HepG2 (cell line): ENCODE results near the gene C2orf81. TPM values are rescaled to one million over a fixed set of nuclear protein-coding genes. Genes with fewer than 3 reads are reported as not detected.
A peak's percentile ranks its signal among the peaks of the same experiment; 100 is the strongest.

ENCODE experiments used
- ATAC-seq: fragments of 200-7000 bp; cut with Tn5 transposase; 3 replicates; pipeline ENCODE4 v1.9.1; 2020; ENCODE audit warnings: mild to moderate bottlenecking, moderate library complexity
- BruUV-seq: library from RNA; stranded (reverse); fragments of 400-500 nt; replicated peaks from 2 replicates; lab custom pipeline; 2021; lab: Mats Ljungman, UMichigan
- CTCF ChIA-PET: fragments of 300-600 bp; formaldehyde crosslinking; extraction: SDS; loops from one replicate; lab custom pipeline; 2021; ENCODE audit warnings: low total read pairs, inconsistent platforms, low intra/inter-chr PET ratio; lab: Yijun Ruan, JAX
- POLR2A ChIA-PET: fragments of 350-600 bp; sonication (Branson Sonifier 250); formaldehyde crosslinking; loops from one replicate; lab custom pipeline; 2020; ENCODE audit warnings: antibody characterized with exemption, inconsistent platforms; lab: Yijun Ruan, JAX
- DNase-seq: peaks from one replicate; pipeline ENCODE4 v3.0.0-alpha.2; 2015; ENCODE audit warnings: low spot score
- FAIRE-seq: peaks from 3 replicates; lab custom pipeline; 2011; peaks lifted over from hg19 to GRCh38; lab: Jason Lieb, UNC
- H2AFZ ChIP-seq: one replicate; pipeline ENCODE4 v1.6.1; 2011; ENCODE audit warnings: low read length, inconsistent platforms
- H3K27ac ChIP-seq: fragments of 300-600 bp; 3 replicates; pipeline ENCODE4 v1.8.0; 2011; ENCODE audit warnings: mixed run types, mild to moderate bottlenecking, mixed read lengths, low read length, inconsistent platforms; ENCODE audit not compliant: insufficient read depth; ENCODE audit errors: extremely low read length
- H3K27me3 ChIP-seq, 2 experiments: fragments of 200-600 bp in 1 of 2; 2 replicates in 1 of 2; 3 replicates in 1 of 2; pipeline versions ENCODE4 v1.6.0 to v1.8.0; 2011; ENCODE audit warnings: low read length in 2 of 2, mild to moderate bottlenecking in 2 of 2, moderate library complexity in 2 of 2, inconsistent platforms in 1 of 2; ENCODE audit not compliant: insufficient read depth in 2 of 2, control insufficient read depth in 1 of 2
- H3K36me3 ChIP-seq, 2 experiments: fragments of 200-600 bp in 1 of 2; replicated peaks in 1 of 2; 2 replicates in 1 of 2; 3 replicates in 1 of 2; pipeline versions ENCODE4 v1.5.1 to v1.8.0; 2011; ENCODE audit warnings: low read length in 2 of 2, inconsistent platforms in 1 of 2; ENCODE audit not compliant: insufficient read depth in 2 of 2, control insufficient read depth in 1 of 2
- H3K4me1 ChIP-seq: 2 replicates; pipeline ENCODE4 v1.5.1; 2012; ENCODE audit warnings: low read length, inconsistent platforms; ENCODE audit not compliant: insufficient read depth
- H3K4me2 ChIP-seq: 2 replicates; pipeline ENCODE4 v1.6.0; 2011; ENCODE audit warnings: low read depth, low read length, inconsistent platforms
- H3K4me3 ChIP-seq, 3 experiments: fragments of 200-600 bp in 1 of 3; sonication (generic), shearing (Covaris generic) in 1 of 3; replicated peaks in 1 of 3; 2 replicates each; pipeline ENCODE4 v1.5.1; 2011 to 2016; ENCODE audit warnings: low read length in 3 of 3, inconsistent platforms in 2 of 3, low read depth in 2 of 3, mild to moderate bottlenecking in 2 of 3, control low read depth in 1 of 3, mixed read lengths in 1 of 3; ENCODE audit not compliant: insufficient read depth in 1 of 3
- H3K79me2 ChIP-seq: one replicate; pipeline ENCODE4 v1.6.1; 2011; ENCODE audit warnings: low read length, inconsistent platforms; ENCODE audit not compliant: insufficient read depth
- H3K9ac ChIP-seq: 2 replicates; pipeline ENCODE4 v1.6.0; 2011; ENCODE audit warnings: mild to moderate bottlenecking, low read depth, low read length, inconsistent platforms; ENCODE audit not compliant: insufficient read depth
- H3K9me3 ChIP-seq: 2 replicates; pipeline ENCODE4 v1.5.1; 2012; ENCODE audit warnings: mild to moderate bottlenecking, low read length
- H4K20me1 ChIP-seq: 2 replicates; pipeline ENCODE4 v1.6.0; 2011; ENCODE audit warnings: inconsistent platforms, mild to moderate bottlenecking, low read length, moderate library complexity; ENCODE audit not compliant: insufficient read depth
- ARHGAP35 ChIP-seq: sonication (generic); formaldehyde crosslinking; IDR thresholded peaks from 2 replicates; pipeline ENCODE4 v1.9.0; 2022; ENCODE audit warnings: mild to moderate bottlenecking, inconsistent platforms, moderate library complexity, missing genetic modification reagents, borderline replicate concordance
- ATF5 ChIP-seq: sonication (generic); formaldehyde crosslinking; IDR thresholded peaks from 2 replicates; pipeline ENCODE4 v1.4.0; 2020; ENCODE audit warnings: mild to moderate bottlenecking, low read depth, missing genetic modification reagents
- DMTF1 ChIP-seq: sonication (generic); formaldehyde crosslinking; IDR thresholded peaks from 2 replicates; pipeline ENCODE4 v1.4.0; 2020; ENCODE audit warnings: mild to moderate bottlenecking, missing genetic modification reagents
- GLMP ChIP-seq: sonication (generic); formaldehyde crosslinking; IDR thresholded peaks from 2 replicates; pipeline ENCODE4 v1.9.0; 2021; ENCODE audit warnings: missing genetic modification reagents, mild to moderate bottlenecking, borderline replicate concordance
- HES4 ChIP-seq: sonication (generic); formaldehyde crosslinking; IDR thresholded peaks from 2 replicates; pipeline ENCODE4 v1.9.0; 2021; ENCODE audit warnings: mild to moderate bottlenecking, missing genetic modification reagents, borderline replicate concordance
- MIER3 ChIP-seq: IDR thresholded peaks from 2 replicates; pipeline ENCODE4 v1.6.1; 2016; ENCODE audit warnings: missing compliant biosample characterization, borderline replicate concordance
- TCF7L2 ChIP-seq: IDR thresholded peaks from 2 replicates; pipeline ENCODE4 v1.6.1; 2011; ENCODE audit warnings: mild to moderate bottlenecking, low read depth, low read length, moderate library complexity
- TP53 ChIP-seq: sonication (generic); formaldehyde crosslinking; conservative IDR thresholded peaks from 2 replicates; pipeline ENCODE4 v1.4.0; 2020; ENCODE audit warnings: missing genetic modification reagents
- ZBTB14 ChIP-seq: sonication (generic); formaldehyde crosslinking; IDR thresholded peaks from 2 replicates; pipeline ENCODE4 v1.4.0; 2020; ENCODE audit warnings: missing genetic modification reagents
- ZNF34 ChIP-seq: sonication (generic); formaldehyde crosslinking; IDR thresholded peaks from 2 replicates; pipeline ENCODE4 v1.4.0; 2020; ENCODE audit warnings: mild to moderate bottlenecking, missing genetic modification reagents, borderline replicate concordance
- ZNF383 ChIP-seq: sonication (generic); formaldehyde crosslinking; IDR thresholded peaks from 2 replicates; pipeline ENCODE4 v1.4.0; 2020; ENCODE audit warnings: missing genetic modification reagents, mild to moderate bottlenecking, borderline replicate concordance
- ZNF543 ChIP-seq: sonication (generic); formaldehyde crosslinking; IDR thresholded peaks from 2 replicates; pipeline ENCODE4 v1.4.0; 2020; ENCODE audit warnings: mild to moderate bottlenecking, missing genetic modification reagents
- ZNF549 ChIP-seq: sonication (generic); formaldehyde crosslinking; IDR thresholded peaks from 2 replicates; pipeline ENCODE4 v1.5.0; 2020; ENCODE audit warnings: missing genetic modification reagents
- ZNF704 ChIP-seq: sonication (generic); formaldehyde crosslinking; IDR thresholded peaks from 2 replicates; pipeline ENCODE4 v1.8.1; 2023; ENCODE audit warnings: mild to moderate bottlenecking, inconsistent platforms, moderate library complexity, missing genetic modification reagents, borderline replicate concordance
- WGBS: methylation state at CpG from one replicate; pipeline ENCODE4 v1.1.6; 2017; ENCODE audit warnings: low lambda C conversion rate; 5-methylcytosine and 5-hydroxymethylcytosine counted together
- in situ Hi-C: cut with HindIII; loops from 2 replicates; pipeline ENCODE4 v1.10.0; 2017; ENCODE audit warnings: low pct_unique_long_range_greater_than_20kb; ENCODE audit not compliant: extremely low pct_ligation_motif_present
- intact Hi-C: fragments of 100-400 bp; cut with micrococcal nuclease; formaldehyde crosslinking; loops from one replicate; pipeline ENCODE4 v1.10.0; 2022; ENCODE audit not compliant: unreplicated experiment
- polyA plus RNA-seq, 8 experiments: library from polyadenylated mRNA; depleted of rRNA in 3 of 8; stranded (reverse) in 7 of 8; unstranded in 1 of 8; fragments of >200 nt; fragmentation: Illumina TruSeq in 4 of 8; extraction: Trizol in 4 of 8; gene quantifications; 2 replicates each; pipeline versions ENCODE4 v1.2.1 to v1.2.3, GENCODE V29; 2011 to 2016; ENCODE audit warnings: low read depth in 4 of 8, missing spikeins in 1 of 8, mixed read lengths in 1 of 8; ENCODE audit not compliant: insufficient read depth in 1 of 8
- total RNA-seq, 5 experiments: library from RNA; depleted of rRNA; stranded (reverse); fragments of >200 nt; fragmentation: Illumina TruSeq; extraction: Trizol; gene quantifications; 2 replicates each; pipeline ENCODE4 v1.2.3, GENCODE V29; 2016; ENCODE audit warnings: low read depth in 1 of 5

C2orf81 gene
- total and polyA plus RNA-seq, 2 of the 13 experiments (the other 11 are each of a cell fraction or from before 2014, with no cell fraction given): 0.15 to 0.17 TPM

- TF ChIP-seq DMTF1 (CRISPR knock-in tag) (0 out of 2 replicates have a peak, but pooled peaks have one; percentile 26), ARHGAP35 (no peak), ZNF704 (CRISPR knock-in tag) (no peak), ZNF543 (CRISPR knock-in tag) (0 out of 2 replicates have a peak, but pooled peaks have one; percentile 18), ATF5 (CRISPR knock-in tag) (0 out of 2 replicates have a peak, but pooled peaks have one; percentile 13), ZNF34 (CRISPR knock-in tag) (0 out of 2 replicates have a peak, but pooled peaks have one; percentile 35), TP53 (CRISPR knock-in tag) (no peak)
Observed at GRCh38 chr2:74390606-74391005, 30.8 kb downstream of the C2orf81 start (continued).

- H3K79me2 ChIP-seq: peaks cover 79% of the 10 kb centered on the region
Observed at GRCh38 chr2:74387346-74387745, 34.1 kb downstream of the C2orf81 start.

More at GRCh38 chr2:74387346-74387745, 34.1 kb downstream of the C2orf81 start:
- Histone ChIP-seq H3K4me3 (no peak overlapping the region), H2AFZ (no peak overlapping the region), H3K36me3 (peaks cover 4 to 26% of the 10 kb centered on the region in 2 experiments; a peak in 4 of 5 replicates), H4K20me1 (no peaks in the 10 kb centered on the region), H3K4me1 (peaks cover 60% of the 10 kb centered on the region), H3K27me3 (peaks cover 0 to 4% of the 10 kb centered on the region in 2 experiments; a peak in 2 of 5 replicates), H3K9ac (no peak overlapping the region), H3K9me3 (no peaks in the 10 kb centered on the region), H3K27ac (no peak overlapping the region), H3K4me2 (no peak overlapping the region)
- no peak for ATAC-seq
- no peak for DNase-seq
- BruUV-seq: no TSS peak
- FAIRE-seq: no peak
- ChIA-PET CTCF (no interaction called here), POLR2A (interaction anchor here (0.6 kb wide), 1 partner anchor 56 kb away, joined by 3 read pairs; no protein-coding TSS in a partner anchor)
- intact Hi-C loops (no loop called here), in situ Hi-C loops (no loop called here)
- 96% methylated on average over 1 of the region's 1 CpG for WGBS
- no peak for TF ChIP-seq ZNF383 (CRISPR knock-in tag)
- no peak for TF ChIP-seq TCF7L2
- no peak for TF ChIP-seq ZNF549
- TF ChIP-seq MIER3 (CRISPR knock-in tag): no peak
- TF ChIP-seq HES4 (CRISPR knock-in tag): no peak
- TF ChIP-seq GLMP (CRISPR knock-in tag): no peak
- no peak for TF ChIP-seq ZBTB14 (CRISPR knock-in tag)
